ENCODE data around the gene PIP5K1B.

The PIP5K1B gene

DNA sequence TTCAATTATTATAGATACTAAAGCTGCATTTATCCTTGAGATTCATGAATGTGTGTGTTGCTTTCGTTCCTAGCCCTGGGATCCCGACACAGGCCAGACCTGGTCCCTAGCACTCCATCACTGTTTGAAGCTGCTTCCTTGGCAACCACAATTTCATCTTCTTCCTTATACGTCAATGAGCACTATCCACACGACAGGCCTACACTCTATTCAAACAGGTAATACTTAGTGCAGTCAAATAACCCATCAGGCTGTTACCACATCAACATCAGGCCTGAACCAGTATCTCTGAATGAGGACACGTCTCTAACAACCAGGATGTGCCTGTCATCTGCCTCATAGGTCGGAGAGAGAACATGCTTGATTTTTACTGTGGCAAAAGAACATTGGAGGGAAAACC lies 235.5 kb downstream of the PIP5K1B start:
- TF ChIP-seq TCF12 (IDR thresholded peaks at IDR 0.05; ENCODE audit: low read depth) (no peak), CREB1 (IDR thresholded peaks at IDR 0.05; ENCODE audit: low read depth) (no peak), NFIC (IDR thresholded peaks at IDR 0.05) (no peak), YY1 (IDR thresholded peaks at IDR 0.05; ENCODE audit: low read depth) (no peak), TAF1 (IDR thresholded peaks at IDR 0.05; ENCODE audit: low read depth) (no peak), EP300 (IDR thresholded peaks at IDR 0.05; ENCODE audit: borderline replicate concordance) (no peak), RAD21 (IDR thresholded peaks at IDR 0.05; ENCODE audit: low read depth) (no peak), EGR1 (IDR thresholded peaks at IDR 0.05) (no peak), CEBPB (IDR thresholded peaks at IDR 0.05) (no peak), ZBTB7A (IDR thresholded peaks at IDR 0.05; ENCODE audit: low read depth) (no peak), FOXM1 (IDR thresholded peaks at IDR 0.05; ENCODE audit: borderline replicate concordance, low read depth) (no peak), TEAD4 (IDR thresholded peaks at IDR 0.05) (no peak)
- TF ChIP-seq, protein P1, sequence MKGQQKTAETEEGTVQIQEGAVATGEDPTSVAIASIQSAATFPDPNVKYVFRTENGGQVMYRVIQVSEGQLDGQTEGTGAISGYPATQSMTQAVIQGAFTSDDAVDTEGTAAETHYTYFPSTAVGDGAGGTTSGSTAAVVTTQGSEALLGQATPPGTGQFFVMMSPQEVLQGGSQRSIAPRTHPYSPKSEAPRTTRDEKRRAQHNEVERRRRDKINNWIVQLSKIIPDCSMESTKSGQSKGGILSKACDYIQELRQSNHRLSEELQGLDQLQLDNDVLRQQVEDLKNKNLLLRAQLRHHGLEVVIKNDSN (IDR thresholded peaks at IDR 0.05), result no peak
- TF ChIP-seq, protein P2, sequence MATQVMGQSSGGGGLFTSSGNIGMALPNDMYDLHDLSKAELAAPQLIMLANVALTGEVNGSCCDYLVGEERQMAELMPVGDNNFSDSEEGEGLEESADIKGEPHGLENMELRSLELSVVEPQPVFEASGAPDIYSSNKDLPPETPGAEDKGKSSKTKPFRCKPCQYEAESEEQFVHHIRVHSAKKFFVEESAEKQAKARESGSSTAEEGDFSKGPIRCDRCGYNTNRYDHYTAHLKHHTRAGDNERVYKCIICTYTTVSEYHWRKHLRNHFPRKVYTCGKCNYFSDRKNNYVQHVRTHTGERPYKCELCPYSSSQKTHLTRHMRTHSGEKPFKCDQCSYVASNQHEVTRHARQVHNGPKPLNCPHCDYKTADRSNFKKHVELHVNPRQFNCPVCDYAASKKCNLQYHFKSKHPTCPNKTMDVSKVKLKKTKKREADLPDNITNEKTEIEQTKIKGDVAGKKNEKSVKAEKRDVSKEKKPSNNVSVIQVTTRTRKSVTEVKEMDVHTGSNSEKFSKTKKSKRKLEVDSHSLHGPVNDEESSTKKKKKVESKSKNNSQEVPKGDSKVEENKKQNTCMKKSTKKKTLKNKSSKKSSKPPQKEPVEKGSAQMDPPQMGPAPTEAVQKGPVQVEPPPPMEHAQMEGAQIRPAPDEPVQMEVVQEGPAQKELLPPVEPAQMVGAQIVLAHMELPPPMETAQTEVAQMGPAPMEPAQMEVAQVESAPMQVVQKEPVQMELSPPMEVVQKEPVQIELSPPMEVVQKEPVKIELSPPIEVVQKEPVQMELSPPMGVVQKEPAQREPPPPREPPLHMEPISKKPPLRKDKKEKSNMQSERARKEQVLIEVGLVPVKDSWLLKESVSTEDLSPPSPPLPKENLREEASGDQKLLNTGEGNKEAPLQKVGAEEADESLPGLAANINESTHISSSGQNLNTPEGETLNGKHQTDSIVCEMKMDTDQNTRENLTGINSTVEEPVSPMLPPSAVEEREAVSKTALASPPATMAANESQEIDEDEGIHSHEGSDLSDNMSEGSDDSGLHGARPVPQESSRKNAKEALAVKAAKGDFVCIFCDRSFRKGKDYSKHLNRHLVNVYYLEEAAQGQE (IDR thresholded peaks at IDR 0.05; ENCODE audit: low read depth), result no peak
- TF ChIP-seq, protein P3, sequence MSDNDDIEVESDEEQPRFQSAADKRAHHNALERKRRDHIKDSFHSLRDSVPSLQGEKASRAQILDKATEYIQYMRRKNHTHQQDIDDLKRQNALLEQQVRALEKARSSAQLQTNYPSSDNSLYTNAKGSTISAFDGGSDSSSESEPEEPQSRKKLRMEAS (IDR thresholded peaks at IDR 0.05), result no peak

DNA sequence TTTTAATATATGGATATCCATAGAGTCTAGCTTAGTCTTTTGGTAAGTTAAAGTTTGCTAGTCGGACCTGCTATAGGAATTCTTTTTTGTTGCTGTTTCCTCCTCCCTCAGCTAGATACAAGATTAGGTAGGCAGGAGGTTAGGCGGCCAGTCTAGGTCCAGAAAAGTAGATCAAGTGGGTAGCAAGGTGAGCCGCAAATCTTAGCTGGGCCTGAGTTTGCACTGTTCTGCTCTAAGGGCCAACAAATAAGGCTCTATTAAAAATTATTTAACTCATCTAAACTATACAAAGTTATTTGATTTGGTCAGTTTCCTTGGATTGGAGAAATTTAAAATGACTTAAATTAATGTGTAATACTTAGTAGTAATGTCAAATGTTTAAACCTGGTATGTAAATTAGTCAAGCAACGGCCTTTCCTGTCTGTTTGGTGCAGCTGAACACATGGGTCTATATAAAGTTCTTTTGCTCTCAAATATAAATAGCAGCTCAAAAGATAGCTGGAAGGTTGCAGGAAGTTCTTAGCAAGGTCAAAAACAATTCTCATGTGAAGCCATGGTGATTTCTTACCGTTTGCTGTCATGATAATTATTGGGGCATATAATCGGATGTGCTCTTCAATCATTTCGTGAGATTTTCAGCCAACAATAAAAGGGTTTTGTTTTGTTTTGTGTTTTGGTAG lies 236.9 kb downstream of the PIP5K1B start:
- TF ChIP-seq ZBTB7A (IDR thresholded peaks at IDR 0.05; ENCODE audit: low read depth) (no peak), YY1 (IDR thresholded peaks at IDR 0.05; ENCODE audit: low read depth) (no peak), EP300 (IDR thresholded peaks at IDR 0.05; ENCODE audit: borderline replicate concordance) (no peak), FOXM1 (IDR thresholded peaks at IDR 0.05; ENCODE audit: borderline replicate concordance, low read depth) (no peak), CREB1 (IDR thresholded peaks at IDR 0.05; ENCODE audit: low read depth) (no peak), RAD21 (IDR thresholded peaks at IDR 0.05; ENCODE audit: low read depth) (no peak), TCF12 (IDR thresholded peaks at IDR 0.05; ENCODE audit: low read depth) (no peak), TAF1 (IDR thresholded peaks at IDR 0.05; ENCODE audit: low read depth) (no peak), CEBPB (IDR thresholded peaks at IDR 0.05) (no peak), EGR1 (IDR thresholded peaks at IDR 0.05) (no peak), TEAD4 (IDR thresholded peaks at IDR 0.05) (no peak), NFIC (IDR thresholded peaks at IDR 0.05) (no peak)
- TF ChIP-seq, protein P1 (IDR thresholded peaks at IDR 0.05), result no peak
- TF ChIP-seq, protein P2 (IDR thresholded peaks at IDR 0.05; ENCODE audit: low read depth), result no peak
- TF ChIP-seq, protein P3 (IDR thresholded peaks at IDR 0.05), result no peak

DNA sequence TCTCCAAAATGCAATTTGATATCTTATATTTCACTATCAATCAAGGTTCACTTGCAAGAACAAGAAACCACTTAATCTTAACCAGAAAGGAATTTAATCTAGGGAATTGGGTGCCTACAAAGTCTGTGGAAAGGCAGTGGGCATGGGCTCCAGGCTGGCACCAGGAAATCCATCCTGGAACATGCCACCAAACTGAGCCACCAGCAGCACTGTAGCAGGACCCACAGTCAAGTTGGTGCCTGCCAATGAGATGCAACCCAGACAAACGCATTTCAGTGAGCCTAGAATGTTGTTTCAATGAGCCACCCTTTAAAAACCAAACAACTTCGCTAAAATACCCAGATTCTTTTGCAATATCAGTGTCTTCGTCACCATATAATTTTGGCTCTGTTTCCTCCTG lies 237.8 kb downstream of the PIP5K1B start:
- TF ChIP-seq CREB1 (IDR thresholded peaks at IDR 0.05; ENCODE audit: low read depth), result no peak
- no peak for TF ChIP-seq TAF1 (IDR thresholded peaks at IDR 0.05; ENCODE audit: low read depth)
- no peak for TF ChIP-seq FOXM1 (IDR thresholded peaks at IDR 0.05; ENCODE audit: borderline replicate concordance, low read depth)
- TF ChIP-seq, protein P2 (IDR thresholded peaks at IDR 0.05; ENCODE audit: low read depth), result no peak
- no peak for TF ChIP-seq TCF12 (IDR thresholded peaks at IDR 0.05; ENCODE audit: low read depth)
- TF ChIP-seq TEAD4 (IDR thresholded peaks at IDR 0.05), result no peak
- TF ChIP-seq NFIC (IDR thresholded peaks at IDR 0.05), result no peak
- no peak for TF ChIP-seq RAD21 (IDR thresholded peaks at IDR 0.05; ENCODE audit: low read depth)
- TF ChIP-seq, protein P3 (IDR thresholded peaks at IDR 0.05), result no peak
- no peak for TF ChIP-seq EGR1 (IDR thresholded peaks at IDR 0.05)
- TF ChIP-seq YY1 (IDR thresholded peaks at IDR 0.05; ENCODE audit: low read depth), result no peak
- TF ChIP-seq EP300 (IDR thresholded peaks at IDR 0.05; ENCODE audit: borderline replicate concordance), result no peak
- no peak for TF ChIP-seq ZBTB7A (IDR thresholded peaks at IDR 0.05; ENCODE audit: low read depth)
- no peak for TF ChIP-seq CEBPB (IDR thresholded peaks at IDR 0.05)
- TF ChIP-seq, protein P1 (IDR thresholded peaks at IDR 0.05), result no peak
